IMR-90 (cell line): Measurements from ENCODE around the gene PPM1L. TPM values are rescaled to one million over a fixed set of nuclear protein-coding genes. Genes with fewer than 3 reads are reported as not detected.

Experiments used
- ATAC-seq: fragments of 200-7000 bp; cut with Tn5 transposase; 2 replicates; pipeline ENCODE4 v1.9.1; 2020; ENCODE audit warnings: low read depth, mild to moderate bottlenecking, moderate library complexity
- BruUV-seq: library from RNA; stranded (reverse); fragments of 400-500 nt; replicated peaks from 2 replicates; lab custom pipeline; 2021; lab: Mats Ljungman, UMichigan
- CTCF ChIA-PET: fragments of 300-600 bp; formaldehyde crosslinking; extraction: SDS; loops from one replicate; lab custom pipeline; 2021; ENCODE audit warnings: antibody characterized with exemption; lab: Yijun Ruan, JAX
- POLR2A ChIA-PET: fragments of 300-600 bp; sonication (Branson Sonifier 250); formaldehyde crosslinking; loops from one replicate; lab custom pipeline; 2022; ENCODE audit warnings: antibody characterized with exemption; ENCODE audit not compliant: unreplicated experiment; lab: Charles Lee
- DNase-seq: peaks from one replicate; pipeline ENCODE4 v3.0.0; 2013
- H2AFZ ChIP-seq: replicated peaks from 2 replicates; pipeline ENCODE3; 2013; ENCODE audit warnings: low read length, mild to moderate bottlenecking; ENCODE audit not compliant: poor library complexity
- H2AK5ac ChIP-seq: 2 replicates; pipeline ENCODE4 v1.6.1; 2013; ENCODE audit warnings: low read depth, low read length, inconsistent platforms
- H2AK9ac ChIP-seq: replicated peaks from 2 replicates; pipeline ENCODE3; 2013; ENCODE audit warnings: mild to moderate bottlenecking, low read depth, low read length, moderate library complexity; ENCODE audit not compliant: poor library complexity
- H2BK120ac ChIP-seq: 2 replicates; pipeline ENCODE4 v1.6.1; 2013; ENCODE audit warnings: low read depth, low read length, inconsistent platforms
- H2BK15ac ChIP-seq: 3 replicates; pipeline ENCODE4 v1.6.1; 2013; ENCODE audit warnings: low read depth, low read length, inconsistent platforms
- H2BK20ac ChIP-seq: 2 replicates; pipeline ENCODE4 v1.6.1; 2013; ENCODE audit warnings: low read depth, mild to moderate bottlenecking, inconsistent platforms, low read length, moderate library complexity
- H2BK5ac ChIP-seq: 2 replicates; pipeline ENCODE4 v1.6.1; 2013; ENCODE audit warnings: mild to moderate bottlenecking, low read depth, low read length, inconsistent platforms; ENCODE audit not compliant: poor library complexity, severe bottlenecking
- H3K14ac ChIP-seq: replicated peaks from 2 replicates; pipeline ENCODE4 v1.6.1; 2013; ENCODE audit warnings: low read depth, low read length, inconsistent platforms
- H3K18ac ChIP-seq: 2 replicates; pipeline ENCODE4 v1.6.1; 2013; ENCODE audit warnings: low read depth, low read length, control low read depth
- H3K23ac ChIP-seq: 2 replicates; pipeline ENCODE4 v1.6.1; 2013; ENCODE audit warnings: low read depth, low read length, inconsistent platforms
- H3K27ac ChIP-seq: 2 replicates; pipeline ENCODE4 v1.5.1; 2013; ENCODE audit warnings: mild to moderate bottlenecking, control low read depth, low read length; ENCODE audit not compliant: insufficient read depth
- H3K27me3 ChIP-seq: 2 replicates; pipeline ENCODE4 v1.6.1; 2013; ENCODE audit warnings: low read length; ENCODE audit not compliant: control insufficient read depth, insufficient read depth
- H3K36me3 ChIP-seq: 2 replicates; pipeline ENCODE4 v1.6.1; 2013; ENCODE audit warnings: low read length, mixed read lengths; ENCODE audit not compliant: control insufficient read depth, insufficient read depth
- H3K4ac ChIP-seq: 2 replicates; pipeline ENCODE4 v1.6.1; 2013; ENCODE audit warnings: low read depth, low read length, inconsistent platforms
- H3K4me1 ChIP-seq: 2 replicates; pipeline ENCODE4 v1.6.1; 2013; ENCODE audit warnings: low read length, mixed read lengths; ENCODE audit not compliant: control insufficient read depth, insufficient read depth
- H3K4me2 ChIP-seq: 2 replicates; pipeline ENCODE4 v1.6.1; 2013; ENCODE audit warnings: low read depth, mild to moderate bottlenecking, control low read depth, low read length, moderate library complexity
- H3K4me3 ChIP-seq: 2 replicates; pipeline ENCODE4 v1.5.1; 2013; ENCODE audit warnings: low read depth, mild to moderate bottlenecking, control low read depth, low read length, moderate library complexity; ENCODE audit not compliant: insufficient read depth
- H3K56ac ChIP-seq: 2 replicates; pipeline ENCODE4 v1.6.1; 2013; ENCODE audit warnings: low read length, inconsistent platforms; ENCODE audit not compliant: insufficient read depth; ENCODE audit errors: extremely low read depth
- H3K79me1 ChIP-seq, 2 experiments: 2 replicates each; pipeline ENCODE4 v1.6.1; 2013; ENCODE audit warnings: low read length in 2 of 2, inconsistent platforms in 1 of 2, low read depth in 1 of 2
- H3K9ac ChIP-seq: 2 replicates; pipeline ENCODE4 v1.6.1; 2013; ENCODE audit warnings: low read depth, low read length, control low read depth
- H3K9me1 ChIP-seq: 2 replicates; pipeline ENCODE4 v1.6.1; 2013; ENCODE audit warnings: low read length, inconsistent platforms; ENCODE audit not compliant: insufficient read depth
- H3K9me3 ChIP-seq: 2 replicates; pipeline ENCODE4 v1.6.1; 2013; ENCODE audit warnings: low read length; ENCODE audit not compliant: control insufficient read depth, insufficient read depth
- H4K20me1 ChIP-seq: 2 replicates; pipeline ENCODE4 v1.6.1; 2013; ENCODE audit warnings: low read length, inconsistent platforms; ENCODE audit not compliant: insufficient read depth
- H4K5ac ChIP-seq: 2 replicates; pipeline ENCODE4 v1.6.1; 2013; ENCODE audit warnings: mild to moderate bottlenecking, low read depth, low read length, control low read depth
- H4K8ac ChIP-seq, 2 experiments: 2 replicates each; pipeline ENCODE4 v1.6.1; 2013; ENCODE audit warnings: low read depth in 2 of 2, low read length in 2 of 2, control low read depth in 1 of 2, inconsistent platforms in 1 of 2
- H4K91ac ChIP-seq: 2 replicates; pipeline ENCODE4 v1.6.1; 2013; ENCODE audit warnings: low read depth, low read length, inconsistent platforms; ENCODE audit not compliant: insufficient read depth
- BHLHE40 ChIP-seq: fragments of 150-350 bp; IDR thresholded peaks from 2 replicates; pipeline ENCODE4 v1.6.1; 2016; ENCODE audit warnings: mild to moderate bottlenecking, low read depth, low read length
- CEBPB ChIP-seq: IDR thresholded peaks from 2 replicates; pipeline ENCODE4 v1.6.1; 2012; ENCODE audit warnings: low read depth, low read length, improper control_type of control experiment
- CHD1 ChIP-seq: IDR thresholded peaks from 2 replicates; pipeline ENCODE4 v1.6.1; 2012; ENCODE audit warnings: low read depth, low read length, improper control_type of control experiment
- ELK1 ChIP-seq: fragments of 150-350 bp; IDR thresholded peaks from 2 replicates; pipeline ENCODE4 v1.6.1; 2016; ENCODE audit warnings: low read depth, mild to moderate bottlenecking, low read length, moderate library complexity, borderline replicate concordance
- FOS ChIP-seq: fragments of 150-350 bp; IDR thresholded peaks from 2 replicates; pipeline ENCODE4 v1.6.1; 2016; ENCODE audit warnings: low read depth, low read length
- MAFK ChIP-seq: IDR thresholded peaks from 2 replicates; pipeline ENCODE4 v1.6.1; 2012; ENCODE audit warnings: low read depth, low read length, improper control_type of control experiment
- MAZ ChIP-seq: IDR thresholded peaks from 2 replicates; pipeline ENCODE4 v1.6.1; 2012; ENCODE audit warnings: low read depth, mild to moderate bottlenecking, low read length, improper control_type of control experiment, moderate library complexity, borderline replicate concordance
- MXI1 ChIP-seq: IDR thresholded peaks from 2 replicates; pipeline ENCODE4 v1.6.1; 2012; ENCODE audit warnings: low read depth, mild to moderate bottlenecking, low read length, moderate library complexity, borderline replicate concordance
- NFE2L2 ChIP-seq: fragments of 150-350 bp; IDR thresholded peaks from 2 replicates; pipeline ENCODE4 v1.6.1; 2016; ENCODE audit warnings: low read depth, mild to moderate bottlenecking, low read length
- POLR2A ChIP-seq: IDR thresholded peaks from 2 replicates; pipeline ENCODE4 v1.6.1; 2012; ENCODE audit warnings: mild to moderate bottlenecking, low read depth, low read length
- RAD21 ChIP-seq: IDR thresholded peaks from 2 replicates; pipeline ENCODE4 v1.6.1; 2012; ENCODE audit warnings: low read length, improper control_type of control experiment
- RCOR1 ChIP-seq: IDR thresholded peaks from 2 replicates; pipeline ENCODE4 v1.6.1; 2012; ENCODE audit warnings: mild to moderate bottlenecking, low read length, improper control_type of control experiment; ENCODE audit not compliant: insufficient replicate concordance
- RFX5 ChIP-seq: IDR thresholded peaks from 2 replicates; pipeline ENCODE4 v1.8.0; 2012; ENCODE audit warnings: low read depth, mild to moderate bottlenecking, low read length, moderate library complexity
- SMC3 ChIP-seq: fragments of 150-350 bp; IDR thresholded peaks from 2 replicates; pipeline ENCODE4 v1.6.1; 2016; ENCODE audit warnings: low read depth, mild to moderate bottlenecking, antibody characterized with exemption, low read length, moderate library complexity
- WGBS, 2 experiments: methylation state at CpG; one replicate each; pipeline versions ENCODE4 v1.1.5 to v1.1.7; 2013; ENCODE audit warnings: missing lambda C conversion rate in 2 of 2; ENCODE audit not compliant: insufficient read length in 1 of 2; ENCODE audit errors: extremely low coverage in 2 of 2; 5-methylcytosine and 5-hydroxymethylcytosine counted together
- dilution Hi-C: fragments of 300-500 bp; cut with HindIII; formaldehyde crosslinking; loops from one replicate; pipeline ENCODE4 v1.14.3; 2018; ENCODE audit warnings: low sequenced_read_pairs; ENCODE audit not compliant: unreplicated experiment
- in situ Hi-C: fragments of 300-500 bp; cut with MboI; formaldehyde crosslinking; loops from 3 replicates; pipeline ENCODE4 v1.14.3; 2019; ENCODE audit warnings: low sequenced_read_pairs, inconsistent platforms, mixed read lengths
- intact Hi-C: fragments of 100-400 bp; cut with micrococcal nuclease; formaldehyde crosslinking; loops from 2 replicates; pipeline ENCODE4 v1.10.0; 2022
- polyA plus RNA-seq, 3 experiments: library from polyadenylated mRNA; depleted of rRNA; stranded (reverse); fragments of >200 nt; gene quantifications; 2 replicates each; pipeline ENCODE4 v1.2.3, GENCODE V29; 2012; ENCODE audit warnings: low replicate concordance in 1 of 3
- total RNA-seq: library from RNA; depleted of rRNA; stranded (reverse); fragments of >200 nt; gene quantifications from 2 replicates; pipeline ENCODE4 v1.2.3, GENCODE V29; 2012
- TF ChIP-seq, protein P1 (sequence below): fragments of 150-350 bp; IDR thresholded peaks from 2 replicates; pipeline ENCODE4 v1.6.1; 2017; ENCODE audit warnings: mild to moderate bottlenecking, antibody characterized with exemption, low read length, low read depth
- TF ChIP-seq, protein P2 (sequence below): conservative IDR thresholded peaks from 2 replicates; pipeline ENCODE4 v1.5.1; 2012; ENCODE audit warnings: mild to moderate bottlenecking, low read depth, low read length, improper control_type of control experiment

PPM1L gene
- total and polyA plus RNA-seq, 2 of the 4 experiments (the other 2 are of a cell fraction) = 0.14 to 0.18 TPM

DNA sequence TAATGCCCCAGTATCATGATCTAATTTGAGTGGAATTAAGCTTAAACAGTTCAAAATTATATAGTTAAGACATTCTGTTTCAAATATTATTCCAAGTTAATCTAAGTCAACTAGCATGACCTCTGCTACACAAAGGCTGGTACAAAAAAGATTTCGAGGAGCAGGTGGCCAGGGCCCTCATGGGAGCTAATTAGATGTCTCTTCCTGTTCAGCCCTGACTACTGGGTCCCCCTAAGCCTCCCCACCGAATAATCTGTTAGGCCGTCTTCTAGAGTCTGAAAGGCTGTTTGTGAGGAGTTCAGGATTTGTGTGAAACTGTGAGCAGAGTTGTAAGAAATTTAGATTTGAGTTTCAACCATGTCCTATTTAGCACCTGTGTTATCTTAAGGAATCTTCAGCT, 75.4 kb downstream of the PPM1L start:
- no peak overlapping the region for H2AFZ ChIP-seq
- no peak overlapping the region for H3K56ac ChIP-seq
- CTCF ChIA-PET = interaction anchor here (1.2 kb wide), 1 partner anchor 11 kb away, joined by 4 read pairs; no protein-coding TSS in a partner anchor
- dilution Hi-C loops = no loop called here
- DNase-seq (no peak), ATAC-seq (no peak)
- no peaks in the 10 kb centered on the region for H3K9me1 ChIP-seq
- no peak overlapping the region for H2AK9ac ChIP-seq
- H3K27ac ChIP-seq = no peak overlapping the region
- no peak overlapping the region for H2AK5ac ChIP-seq
- H3K79me1 ChIP-seq = no peaks in the 10 kb centered on the region
- no peaks in the 10 kb centered on the region for H3K9me3 ChIP-seq
- no peaks in the 10 kb centered on the region for H3K27me3 ChIP-seq
- no TSS peak for BruUV-seq
- no peak overlapping the region for H2BK15ac ChIP-seq
- intact Hi-C loops = no loop called here
- H4K8ac ChIP-seq = no peak overlapping the region
- no peaks in the 10 kb centered on the region for H4K20me1 ChIP-seq
- no peak overlapping the region for H3K9ac ChIP-seq
- no peak for TF ChIP-seq RCOR1
- TF ChIP-seq, protein P1, sequence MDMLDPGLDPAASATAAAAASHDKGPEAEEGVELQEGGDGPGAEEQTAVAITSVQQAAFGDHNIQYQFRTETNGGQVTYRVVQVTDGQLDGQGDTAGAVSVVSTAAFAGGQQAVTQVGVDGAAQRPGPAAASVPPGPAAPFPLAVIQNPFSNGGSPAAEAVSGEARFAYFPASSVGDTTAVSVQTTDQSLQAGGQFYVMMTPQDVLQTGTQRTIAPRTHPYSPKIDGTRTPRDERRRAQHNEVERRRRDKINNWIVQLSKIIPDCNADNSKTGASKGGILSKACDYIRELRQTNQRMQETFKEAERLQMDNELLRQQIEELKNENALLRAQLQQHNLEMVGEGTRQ = no peak
- no peak for TF ChIP-seq CEBPB
- TF ChIP-seq RFX5 = no peak
- TF ChIP-seq MAZ = no peak
- no peak for TF ChIP-seq CHD1
- no peak for TF ChIP-seq RAD21
- TF ChIP-seq BHLHE40 = no peak
- TF ChIP-seq, protein P2, sequence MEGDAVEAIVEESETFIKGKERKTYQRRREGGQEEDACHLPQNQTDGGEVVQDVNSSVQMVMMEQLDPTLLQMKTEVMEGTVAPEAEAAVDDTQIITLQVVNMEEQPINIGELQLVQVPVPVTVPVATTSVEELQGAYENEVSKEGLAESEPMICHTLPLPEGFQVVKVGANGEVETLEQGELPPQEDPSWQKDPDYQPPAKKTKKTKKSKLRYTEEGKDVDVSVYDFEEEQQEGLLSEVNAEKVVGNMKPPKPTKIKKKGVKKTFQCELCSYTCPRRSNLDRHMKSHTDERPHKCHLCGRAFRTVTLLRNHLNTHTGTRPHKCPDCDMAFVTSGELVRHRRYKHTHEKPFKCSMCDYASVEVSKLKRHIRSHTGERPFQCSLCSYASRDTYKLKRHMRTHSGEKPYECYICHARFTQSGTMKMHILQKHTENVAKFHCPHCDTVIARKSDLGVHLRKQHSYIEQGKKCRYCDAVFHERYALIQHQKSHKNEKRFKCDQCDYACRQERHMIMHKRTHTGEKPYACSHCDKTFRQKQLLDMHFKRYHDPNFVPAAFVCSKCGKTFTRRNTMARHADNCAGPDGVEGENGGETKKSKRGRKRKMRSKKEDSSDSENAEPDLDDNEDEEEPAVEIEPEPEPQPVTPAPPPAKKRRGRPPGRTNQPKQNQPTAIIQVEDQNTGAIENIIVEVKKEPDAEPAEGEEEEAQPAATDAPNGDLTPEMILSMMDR = no peak
- TF ChIP-seq SMC3 = no peak
- TF ChIP-seq MAFK = no peak
- TF ChIP-seq POLR2A = no peak
- TF ChIP-seq NFE2L2 = no peak
- TF ChIP-seq MXI1 = no peak
- no peak for TF ChIP-seq FOS
- no peak for TF ChIP-seq ELK1
- POLR2A ChIA-PET = no interaction called here
- H3K4me1 ChIP-seq = no peaks in the 10 kb centered on the region
- H2BK5ac ChIP-seq = no peak overlapping the region
- WGBS, 2 experiments = no CpG with 5 or more reads among the region's 3 CpGs
- in situ Hi-C loops = no loop called here
- no peak overlapping the region for H3K4me2 ChIP-seq
- no peak overlapping the region for H2BK20ac ChIP-seq
- H2BK120ac ChIP-seq = no peak overlapping the region
- no peak overlapping the region for H3K14ac ChIP-seq
- no peak overlapping the region for H4K5ac ChIP-seq
- no peak overlapping the region for H3K4ac ChIP-seq
- no peak overlapping the region for H3K4me3 ChIP-seq
- no peak overlapping the region for H4K91ac ChIP-seq
- H3K36me3 ChIP-seq = no peaks in the 10 kb centered on the region
- H3K18ac ChIP-seq = no peak overlapping the region
- no peak overlapping the region for H3K23ac ChIP-seq
